Measurements from ENCODE around the gene HAGHL.

The HAGHL gene, protein sequence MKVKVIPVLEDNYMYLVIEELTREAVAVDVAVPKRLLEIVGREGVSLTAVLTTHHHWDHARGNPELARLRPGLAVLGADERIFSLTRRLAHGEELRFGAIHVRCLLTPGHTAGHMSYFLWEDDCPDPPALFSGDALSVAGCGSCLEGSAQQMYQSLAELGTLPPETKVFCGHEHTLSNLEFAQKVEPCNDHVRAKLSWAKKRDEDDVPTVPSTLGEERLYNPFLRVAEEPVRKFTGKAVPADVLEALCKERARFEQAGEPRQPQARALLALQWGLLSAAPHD

DNA sequence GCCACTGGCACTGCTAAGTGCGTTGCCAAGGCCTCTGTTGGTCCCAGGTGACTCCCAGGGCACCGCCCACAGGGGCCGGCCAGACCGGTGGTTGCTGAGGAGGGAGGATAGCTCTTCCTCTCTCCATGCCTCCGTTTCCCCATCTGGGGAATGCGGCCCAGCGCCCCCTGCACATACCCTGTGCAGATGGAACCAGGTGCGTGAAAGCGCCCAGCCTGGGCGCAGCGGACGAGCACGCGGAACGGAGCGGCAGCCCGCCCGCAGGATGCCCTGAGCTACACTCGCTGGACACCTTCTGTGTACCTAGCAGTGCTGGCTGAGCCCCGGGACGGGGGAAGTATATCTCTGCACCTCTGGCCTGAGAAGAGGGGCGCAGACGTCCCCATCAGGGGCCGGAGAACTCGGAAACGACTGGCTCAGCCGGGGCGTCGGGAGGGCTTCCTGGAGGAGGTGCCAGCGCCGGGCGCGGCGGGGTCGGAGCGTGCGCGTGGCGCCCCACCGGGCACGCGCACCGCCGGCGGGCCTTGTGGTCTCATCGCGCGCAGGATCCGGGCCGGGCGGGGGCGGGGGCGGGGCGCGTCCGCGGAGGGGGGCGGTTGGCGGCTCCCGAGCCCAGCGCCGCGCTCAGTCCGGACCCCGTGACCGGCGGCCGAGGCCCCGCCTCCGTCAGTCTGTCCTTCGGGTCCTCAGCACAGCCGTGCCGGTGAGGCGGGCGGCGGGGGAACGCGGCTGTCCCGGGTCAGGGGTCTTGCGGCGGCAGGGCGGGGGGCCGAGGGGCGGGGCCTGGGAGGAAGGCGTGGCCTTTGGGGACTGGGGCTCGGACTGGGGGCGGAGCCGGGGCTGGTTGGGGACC, at the start of gene HAGHL, which contains the start of gene CCDC78:
Gene HAGHL (plus strand): TSS at position 669 of the 853 bp plus-strand sequence. CDS start 404 bp downstream, outside the sequence.
Gene CCDC78 (minus strand): TSS at position 6 of the 853 bp plus-strand sequence. CDS start 76 bp downstream, outside the sequence.
- DNase-seq (ENCODE audit: low read depth), result peak; percentile 79
- peak within 1 kb of the TSS; percentile 79 for H3K4me3 ChIP-seq (ENCODE audit: low read length)
- no peaks in the 10 kb centered on the region for H3K36me3 ChIP-seq (ENCODE audit: control insufficient read depth, insufficient read depth, low read length, severe bottlenecking)
- peaks cover 8% of the 10 kb centered on the region for H3K4me1 ChIP-seq (ENCODE audit: control insufficient read depth, insufficient read depth, low read length)
- no peaks in the 10 kb centered on the region for H3K9me3 ChIP-seq (ENCODE audit: control insufficient read depth, low read length)
- H3K9ac ChIP-seq (ENCODE audit: low read length), result peak within 1 kb of the TSS; percentile 86
- H3K27me3 ChIP-seq (replicated peaks; ENCODE audit: control insufficient read depth, insufficient read depth, low read length), result no peaks in the 10 kb centered on the region

DNA sequence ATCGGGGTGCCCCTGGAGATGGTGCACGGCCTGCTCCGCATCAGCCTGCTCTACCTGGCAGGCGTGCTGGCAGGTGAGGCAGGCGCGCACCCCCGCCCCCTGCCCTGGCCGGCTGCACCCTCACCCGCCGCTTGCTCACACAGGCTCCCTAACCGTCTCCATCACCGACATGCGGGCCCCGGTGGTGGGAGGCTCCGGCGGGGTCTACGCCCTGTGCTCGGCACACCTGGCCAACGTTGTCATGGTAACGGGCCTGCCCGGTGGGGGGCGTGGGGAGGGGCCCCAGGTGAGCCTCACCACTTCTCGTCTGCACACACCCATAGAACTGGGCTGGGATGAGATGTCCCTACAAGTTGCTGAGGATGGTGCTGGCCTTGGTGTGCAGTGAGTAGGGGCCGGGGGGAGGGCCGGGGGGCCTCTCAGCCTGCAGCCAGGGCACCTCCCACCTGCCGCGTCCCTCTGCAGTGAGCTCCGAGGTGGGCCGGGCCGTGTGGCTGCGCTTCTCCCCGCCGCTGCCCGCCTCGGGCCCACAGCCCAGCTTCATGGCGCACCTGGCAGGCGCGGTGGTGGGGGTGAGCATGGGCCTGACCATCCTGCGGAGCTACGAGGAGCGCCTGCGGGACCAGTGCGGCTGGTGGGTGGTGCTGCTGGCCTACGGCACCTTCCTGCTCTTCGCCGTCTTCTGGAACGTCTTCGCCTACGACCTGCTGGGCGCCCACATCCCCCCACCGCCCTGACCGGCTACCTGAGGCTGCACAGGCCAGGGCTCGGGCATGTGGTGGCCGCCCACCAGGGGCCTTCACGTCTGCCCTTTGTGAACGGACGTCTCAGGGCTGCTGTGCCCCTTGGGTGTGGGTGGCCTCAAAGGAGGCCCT, 49.4 kb upstream of the HAGHL start:
- Histone ChIP-seq H3K4me1 (ENCODE audit: control insufficient read depth, insufficient read depth, low read length) (peaks cover 19% of the 10 kb centered on the region), H3K9ac (ENCODE audit: low read length) (no peak overlapping the region), H3K9me3 (ENCODE audit: control insufficient read depth, low read length) (no peaks in the 10 kb centered on the region), H3K4me3 (ENCODE audit: low read length) (no peak overlapping the region), H3K27me3 (replicated peaks; ENCODE audit: control insufficient read depth, insufficient read depth, low read length) (no peaks in the 10 kb centered on the region), H3K36me3 (ENCODE audit: control insufficient read depth, insufficient read depth, low read length, severe bottlenecking) (peaks cover 28% of the 10 kb centered on the region)
- no peak for DNase-seq (ENCODE audit: low read depth)

DNA sequence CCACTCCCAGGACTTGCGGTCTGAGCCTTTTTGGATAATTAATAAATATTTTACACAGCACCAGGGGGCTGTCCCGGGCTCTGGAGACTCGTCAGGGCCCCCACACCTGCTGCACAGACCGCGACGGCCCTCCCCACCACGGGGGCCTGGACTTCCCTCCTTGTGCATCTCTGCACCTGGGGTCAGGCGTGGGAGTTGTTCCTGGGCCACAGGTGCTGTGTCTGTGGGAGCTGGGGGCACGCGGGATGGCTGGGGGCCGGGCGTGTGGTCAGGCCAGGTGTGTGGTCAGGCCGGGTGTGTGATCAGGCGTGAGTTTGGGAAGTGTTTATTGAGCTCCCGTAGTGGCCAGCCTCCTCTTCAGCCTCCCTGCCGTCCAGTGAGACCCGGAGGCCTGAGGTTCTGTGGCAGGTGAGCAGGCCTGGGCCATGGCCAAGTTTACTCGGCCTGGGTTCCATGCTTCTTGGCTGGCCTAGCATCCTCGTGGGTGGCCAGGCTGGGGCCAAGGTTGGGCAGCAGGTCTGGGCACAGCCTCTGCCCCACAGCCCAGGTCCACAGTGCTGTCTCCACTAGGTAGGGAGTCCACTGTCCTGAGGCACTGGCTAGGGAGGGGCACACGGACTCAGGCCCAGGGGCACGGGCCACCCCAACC, 48.6 kb upstream of the HAGHL start:
- H3K9ac ChIP-seq (ENCODE audit: low read length), result no peak overlapping the region
- no peak overlapping the region for H3K4me3 ChIP-seq (ENCODE audit: low read length)
- peaks cover 27% of the 10 kb centered on the region for H3K36me3 ChIP-seq (ENCODE audit: control insufficient read depth, insufficient read depth, low read length, severe bottlenecking)
- peaks cover 27% of the 10 kb centered on the region for H3K4me1 ChIP-seq (ENCODE audit: control insufficient read depth, insufficient read depth, low read length)
- DNase-seq (ENCODE audit: low read depth), result no peak
- no peaks in the 10 kb centered on the region for H3K27me3 ChIP-seq (replicated peaks; ENCODE audit: control insufficient read depth, insufficient read depth, low read length)
- H3K9me3 ChIP-seq (ENCODE audit: control insufficient read depth, low read length), result no peaks in the 10 kb centered on the region

DNA sequence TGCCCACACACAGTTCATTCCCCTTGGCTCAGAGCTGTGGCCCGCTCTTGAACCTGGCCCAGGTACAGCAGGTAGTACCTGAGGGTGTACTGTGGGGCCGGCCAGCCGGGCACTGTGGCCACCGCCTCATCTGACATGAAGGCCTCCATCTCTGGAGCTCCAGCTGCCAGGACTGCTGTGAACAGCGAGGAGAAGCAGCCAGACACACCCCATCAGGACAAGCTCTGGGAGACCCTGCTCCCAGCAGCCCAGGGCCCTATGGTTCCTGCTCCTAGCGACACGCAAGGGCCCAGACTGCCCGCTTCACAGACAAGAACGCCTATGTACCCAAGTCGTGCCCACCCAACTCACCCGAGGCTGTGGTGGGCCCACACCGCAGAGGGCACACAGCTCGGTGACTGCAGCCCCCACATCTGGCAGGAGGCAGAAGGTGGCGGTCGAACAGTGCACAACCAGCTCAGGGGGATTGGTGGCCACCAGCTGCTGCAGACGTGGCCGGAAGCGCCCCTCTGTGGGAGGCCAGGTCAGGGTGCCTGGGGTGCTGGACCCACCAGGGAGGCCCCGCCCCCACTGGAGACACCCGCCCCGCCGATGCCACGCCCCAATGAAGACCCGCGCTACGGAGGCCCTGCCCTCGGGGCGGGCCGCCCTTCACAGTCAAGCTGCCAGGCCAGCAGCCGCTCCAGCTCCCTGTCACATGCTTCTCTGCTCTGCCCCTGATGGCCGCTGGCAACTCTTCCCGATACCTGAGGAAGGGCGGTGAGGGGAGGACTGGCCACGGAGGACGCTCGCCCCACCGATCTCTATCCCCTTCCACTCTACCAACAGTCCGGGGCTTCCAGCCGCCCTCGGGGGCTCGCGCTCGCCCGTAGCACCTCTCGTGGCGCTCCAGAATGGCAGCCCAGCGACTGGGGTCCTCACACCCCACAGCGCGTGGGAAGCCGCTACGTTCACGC, 47.8 kb upstream of the HAGHL start:
- H3K9me3 ChIP-seq (ENCODE audit: control insufficient read depth, low read length), result no peaks in the 10 kb centered on the region
- DNase-seq (ENCODE audit: low read depth), result peak; percentile 70

DNA sequence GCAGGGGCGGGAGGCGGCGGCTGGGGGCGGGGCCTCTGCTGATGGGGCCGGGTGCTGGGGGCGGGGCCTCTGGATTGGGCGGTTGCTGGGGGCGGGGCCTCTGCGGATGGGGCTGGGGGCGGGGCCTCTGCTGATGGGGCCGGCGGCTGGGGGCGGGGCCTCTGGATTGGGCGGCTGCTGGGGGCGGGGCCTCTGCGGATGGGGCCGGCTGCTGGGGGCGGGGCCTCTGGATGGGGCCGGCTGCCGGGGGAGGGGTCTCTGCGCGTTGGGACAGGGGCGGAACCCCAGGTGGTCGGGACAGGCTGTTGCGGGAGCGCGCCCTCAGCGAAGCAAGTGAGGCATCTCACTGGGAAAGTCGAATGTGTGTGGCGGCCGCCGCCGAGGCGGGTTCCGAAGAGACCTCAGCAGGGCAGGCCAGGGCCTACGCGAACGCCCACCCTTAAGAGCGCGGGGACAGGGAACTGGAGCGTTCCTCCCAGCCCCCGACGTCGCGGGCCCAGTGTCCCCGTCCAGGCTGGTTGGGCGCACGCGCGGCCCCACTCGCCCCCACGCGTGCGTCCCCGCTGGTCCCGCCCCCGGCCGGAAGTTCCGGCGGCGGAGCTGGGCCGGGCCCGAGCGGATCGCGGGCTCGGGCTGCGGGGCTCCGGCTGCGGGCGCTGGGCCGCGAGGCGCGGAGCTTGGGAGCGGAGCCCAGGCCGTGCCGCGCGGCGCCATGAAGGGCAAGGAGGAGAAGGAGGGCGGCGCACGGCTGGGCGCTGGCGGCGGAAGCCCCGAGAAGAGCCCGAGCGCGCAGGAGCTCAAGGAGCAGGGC, 46.9 kb upstream of the HAGHL start, which contains the start of gene STUB1:
Gene STUB1 (plus strand): TSS at position 597 of the 811 bp plus-strand sequence. CDS start 116 bp downstream, at position 713.
- peak within 1 kb of the TSS; percentile 91 for H3K4me3 ChIP-seq (ENCODE audit: low read length)
- H3K9me3 ChIP-seq (ENCODE audit: control insufficient read depth, low read length), result no peaks in the 10 kb centered on the region
- peaks cover 30% of the 10 kb centered on the region for H3K4me1 ChIP-seq (ENCODE audit: control insufficient read depth, insufficient read depth, low read length)
- no peaks in the 10 kb centered on the region for H3K27me3 ChIP-seq (replicated peaks; ENCODE audit: control insufficient read depth, insufficient read depth, low read length)
- peak within 1 kb of the TSS; percentile 96 for H3K9ac ChIP-seq (ENCODE audit: low read length)
- DNase-seq (ENCODE audit: low read depth), result peak; percentile 96
- H3K36me3 ChIP-seq (ENCODE audit: control insufficient read depth, insufficient read depth, low read length, severe bottlenecking), result peaks cover 20% of the 10 kb centered on the region

More for the DNA sequence above, 47.8 kb upstream of the HAGHL start:
- peaks cover 20% of the 10 kb centered on the region for H3K36me3 ChIP-seq (ENCODE audit: control insufficient read depth, insufficient read depth, low read length, severe bottlenecking)
- peaks cover 30% of the 10 kb centered on the region for H3K4me1 ChIP-seq (ENCODE audit: control insufficient read depth, insufficient read depth, low read length)
- H3K4me3 ChIP-seq (ENCODE audit: low read length), result peak overlapping the region; percentile 79
- H3K27me3 ChIP-seq (replicated peaks; ENCODE audit: control insufficient read depth, insufficient read depth, low read length), result no peaks in the 10 kb centered on the region
- peak overlapping the region; percentile 78 for H3K9ac ChIP-seq (ENCODE audit: low read length)

DNA sequence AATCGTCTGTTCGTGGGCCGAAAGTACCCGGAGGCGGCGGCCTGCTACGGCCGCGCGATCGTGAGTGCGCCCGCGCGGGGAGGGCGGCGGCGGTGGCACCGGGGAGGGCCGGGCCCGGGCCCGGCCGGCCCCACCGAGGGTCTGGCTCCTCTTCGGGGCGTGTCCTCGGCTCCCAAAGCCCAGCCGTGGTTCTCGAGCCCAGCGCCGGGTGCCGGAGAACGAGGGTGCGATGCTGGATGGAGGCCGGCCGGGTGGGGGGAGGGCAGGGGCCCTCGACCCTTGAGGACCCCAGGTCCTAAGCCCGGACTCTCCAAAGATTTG, 46.3 kb upstream of the HAGHL start:
- Histone ChIP-seq H3K4me1 (ENCODE audit: control insufficient read depth, insufficient read depth, low read length) (peaks cover 26% of the 10 kb centered on the region), H3K4me3 (ENCODE audit: low read length) (peak overlapping the region; percentile 91), H3K36me3 (ENCODE audit: control insufficient read depth, insufficient read depth, low read length, severe bottlenecking) (peaks cover 20% of the 10 kb centered on the region), H3K9me3 (ENCODE audit: control insufficient read depth, low read length) (no peaks in the 10 kb centered on the region), H3K9ac (ENCODE audit: low read length) (peak overlapping the region; percentile 96), H3K27me3 (replicated peaks; ENCODE audit: control insufficient read depth, insufficient read depth, low read length) (no peaks in the 10 kb centered on the region)
- DNase-seq (ENCODE audit: low read depth), result no peak

DNA sequence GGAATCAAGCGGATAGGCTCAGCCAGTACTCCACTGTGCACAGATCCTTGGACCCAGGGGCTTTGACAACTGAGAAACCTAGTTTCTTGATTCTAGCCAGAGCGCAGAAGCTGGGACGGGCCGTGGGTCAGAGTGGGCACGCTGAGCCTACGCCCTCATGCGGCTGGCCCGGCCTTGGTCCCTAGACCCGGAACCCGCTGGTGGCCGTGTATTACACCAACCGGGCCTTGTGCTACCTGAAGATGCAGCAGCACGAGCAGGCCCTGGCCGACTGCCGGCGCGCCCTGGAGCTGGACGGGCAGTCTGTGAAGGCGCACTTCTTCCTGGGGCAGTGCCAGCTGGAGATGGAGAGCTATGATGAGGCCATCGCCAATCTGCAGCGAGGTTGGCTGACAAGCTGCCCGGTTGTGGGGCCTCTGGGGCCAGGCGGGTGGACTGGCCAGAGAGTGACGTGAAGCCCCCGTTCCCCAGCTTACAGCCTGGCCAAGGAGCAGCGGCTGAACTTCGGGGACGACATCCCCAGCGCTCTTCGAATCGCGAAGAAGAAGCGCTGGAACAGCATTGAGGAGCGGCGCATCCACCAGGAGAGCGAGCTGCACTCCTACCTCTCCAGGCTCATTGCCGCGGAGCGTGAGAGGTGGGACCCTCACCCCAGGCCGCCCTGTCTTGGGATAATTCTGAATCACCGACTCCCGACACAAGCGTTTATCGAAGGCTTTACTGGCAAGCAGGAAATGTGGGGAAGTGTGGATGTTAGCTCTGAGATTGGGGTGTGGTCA, 45.8 kb upstream of the HAGHL start:
- Histone ChIP-seq H3K27me3 (replicated peaks; ENCODE audit: control insufficient read depth, insufficient read depth, low read length) (no peaks in the 10 kb centered on the region), H3K9me3 (ENCODE audit: control insufficient read depth, low read length) (no peaks in the 10 kb centered on the region), H3K9ac (ENCODE audit: low read length) (peak overlapping the region; percentile 96), H3K36me3 (ENCODE audit: control insufficient read depth, insufficient read depth, low read length, severe bottlenecking) (peaks cover 20% of the 10 kb centered on the region), H3K4me3 (ENCODE audit: low read length) (peak overlapping the region; percentile 91), H3K4me1 (ENCODE audit: control insufficient read depth, insufficient read depth, low read length) (peaks cover 26% of the 10 kb centered on the region)
- peak; percentile 61 for DNase-seq (ENCODE audit: low read depth)

DNA sequence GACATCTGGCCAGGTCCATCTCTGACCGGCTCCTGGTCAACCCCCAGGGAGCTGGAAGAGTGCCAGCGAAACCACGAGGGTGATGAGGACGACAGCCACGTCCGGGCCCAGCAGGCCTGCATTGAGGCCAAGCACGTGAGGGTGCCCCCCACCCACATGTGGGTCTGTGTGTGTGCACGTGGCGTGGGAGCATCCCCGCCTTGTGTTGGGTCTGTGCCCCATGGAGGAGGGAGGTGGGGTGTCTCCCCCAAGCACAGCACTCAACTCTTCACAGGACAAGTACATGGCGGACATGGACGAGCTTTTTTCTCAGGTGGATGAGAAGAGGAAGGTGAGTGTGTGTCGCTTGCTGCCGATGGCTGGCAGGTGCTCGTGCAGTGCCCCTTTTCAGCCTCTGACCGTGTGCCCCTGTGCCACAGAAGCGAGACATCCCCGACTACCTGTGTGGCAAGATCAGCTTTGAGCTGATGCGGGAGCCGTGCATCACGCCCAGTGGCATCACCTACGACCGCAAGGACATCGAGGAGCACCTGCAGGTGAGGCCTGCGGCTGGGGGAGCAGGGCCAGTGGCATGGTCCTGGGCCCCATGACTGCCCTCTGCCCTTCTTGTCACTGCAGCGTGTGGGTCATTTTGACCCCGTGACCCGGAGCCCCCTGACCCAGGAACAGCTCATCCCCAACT, 45.0 kb upstream of the HAGHL start:
- H3K4me3 ChIP-seq (ENCODE audit: low read length), result peak overlapping the region; percentile 91
- no peaks in the 10 kb centered on the region for H3K27me3 ChIP-seq (replicated peaks; ENCODE audit: control insufficient read depth, insufficient read depth, low read length)
- H3K9ac ChIP-seq (ENCODE audit: low read length), result peak overlapping the region; percentile 96
- peaks cover 25% of the 10 kb centered on the region for H3K36me3 ChIP-seq (ENCODE audit: control insufficient read depth, insufficient read depth, low read length, severe bottlenecking)
- DNase-seq (ENCODE audit: low read depth), result no peak
- peaks cover 26% of the 10 kb centered on the region for H3K4me1 ChIP-seq (ENCODE audit: control insufficient read depth, insufficient read depth, low read length)
- H3K9me3 ChIP-seq (ENCODE audit: control insufficient read depth, low read length), result no peaks in the 10 kb centered on the region
